ENCODE results near the gene ERAS.

Gene ERAS, protein sequence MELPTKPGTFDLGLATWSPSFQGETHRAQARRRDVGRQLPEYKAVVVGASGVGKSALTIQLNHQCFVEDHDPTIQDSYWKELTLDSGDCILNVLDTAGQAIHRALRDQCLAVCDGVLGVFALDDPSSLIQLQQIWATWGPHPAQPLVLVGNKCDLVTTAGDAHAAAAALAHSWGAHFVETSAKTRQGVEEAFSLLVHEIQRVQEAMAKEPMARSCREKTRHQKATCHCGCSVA

DNA sequence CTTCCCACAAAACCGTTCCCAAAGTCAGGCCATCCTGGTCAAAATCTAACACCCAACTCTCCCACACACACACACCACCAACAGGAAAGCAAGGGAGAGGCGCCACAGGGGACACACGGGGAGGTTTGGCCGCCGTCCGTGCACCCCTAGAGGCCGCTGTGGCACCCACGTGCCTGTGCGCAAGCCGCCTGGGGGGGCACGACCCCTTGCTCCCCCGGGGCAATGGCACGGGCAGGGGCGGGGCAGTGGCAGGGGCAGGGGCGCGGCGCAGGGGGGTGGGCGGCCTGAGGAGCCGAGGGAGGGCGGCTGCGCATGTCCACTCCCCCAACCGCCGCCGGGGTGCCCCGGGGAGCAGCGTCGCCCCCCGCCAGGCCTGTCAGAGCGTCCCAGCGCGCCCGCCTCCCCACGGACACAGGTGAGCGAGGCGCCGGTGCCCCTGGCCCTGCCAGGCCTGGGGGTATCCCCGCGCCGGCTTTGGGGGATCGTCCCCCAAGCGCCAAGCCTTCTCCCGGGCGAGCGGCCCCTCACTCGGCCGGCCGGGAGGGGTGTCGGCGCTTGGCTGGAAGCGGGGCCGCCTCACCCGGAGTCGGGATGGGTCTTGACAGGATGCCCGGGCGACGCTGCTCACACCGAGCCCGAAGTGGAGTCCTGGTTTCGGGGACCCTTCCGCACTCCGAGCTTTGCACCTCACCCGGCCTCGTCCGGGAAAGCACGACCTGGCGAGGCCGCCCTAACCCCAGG lies at the start of gene ERAS:
Gene ERAS (plus strand): TSS at position 379 of the 741 bp plus-strand sequence. CDS start 2,611 bp downstream, outside the sequence.
- DNase-seq = no peak

DNA sequence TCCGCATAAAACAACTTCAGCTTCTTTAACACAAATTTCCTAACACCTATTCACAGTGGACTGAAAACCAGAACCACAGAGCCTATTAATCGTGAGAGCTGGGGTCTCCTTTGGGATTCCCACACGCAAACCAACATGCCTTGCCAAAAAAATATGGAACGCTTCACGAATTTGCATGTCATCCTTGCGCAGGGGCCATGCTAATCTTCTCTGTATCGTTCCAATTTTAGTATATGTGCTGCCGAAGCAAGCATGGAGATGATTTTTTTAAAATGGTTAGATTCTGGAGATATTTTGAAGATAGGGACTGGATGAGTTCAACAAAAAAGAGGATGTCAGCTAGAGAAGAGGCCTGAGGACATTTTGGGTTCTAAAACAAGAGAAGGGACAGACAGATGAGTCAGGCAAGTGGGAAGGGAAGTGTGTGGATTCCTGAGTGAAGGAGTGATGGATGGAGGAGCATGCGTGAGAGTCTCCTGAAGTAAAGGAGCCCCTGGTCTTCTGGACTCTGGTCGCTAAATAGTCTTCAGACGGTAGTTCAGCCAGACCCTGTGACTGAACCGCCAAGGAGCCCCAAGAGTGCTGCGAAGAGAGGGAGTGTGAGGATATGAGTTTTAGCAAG lies 49.4 kb upstream of the ERAS start:
- DNase-seq = no peak

DNA sequence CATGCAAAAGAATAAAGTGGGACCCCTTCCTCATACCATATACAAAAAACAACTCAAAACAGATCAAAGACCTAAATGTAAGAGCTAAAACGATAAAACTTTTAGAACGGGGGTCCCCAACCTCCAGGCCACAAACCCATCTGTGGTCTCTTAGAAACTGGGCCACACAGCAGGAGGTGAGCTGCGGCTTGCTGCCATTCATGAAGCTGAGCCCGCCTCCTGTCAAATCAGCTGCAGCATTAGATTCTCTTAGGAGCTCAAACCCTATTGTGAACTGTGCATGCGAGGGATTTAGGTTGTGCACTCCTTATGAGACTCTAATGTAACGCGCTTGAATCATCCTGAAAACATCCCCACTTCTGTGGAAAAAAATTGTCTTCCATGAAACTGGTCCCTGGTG lies 46.9 kb upstream of the ERAS start:
- DNase-seq = no peak

DNA sequence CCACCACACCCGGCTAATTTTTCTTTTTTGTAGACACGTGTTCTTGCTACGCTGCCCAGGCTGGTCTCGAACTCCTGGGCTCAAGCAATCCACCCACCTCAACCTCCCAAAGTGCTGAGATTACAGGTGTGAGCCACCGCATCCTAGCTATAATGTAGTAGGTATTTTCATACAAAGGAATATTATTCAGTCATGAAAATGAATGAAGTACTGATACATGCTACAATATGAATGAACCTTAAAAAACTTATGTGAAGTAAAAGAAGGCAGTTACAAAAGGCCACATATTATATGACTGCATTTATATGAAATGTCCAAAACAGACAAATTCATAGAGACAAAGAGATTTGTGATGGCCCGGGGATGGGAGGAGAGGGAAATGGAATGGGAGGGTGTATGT lies 44.6 kb upstream of the ERAS start:
- DNase-seq = no peak

DNA sequence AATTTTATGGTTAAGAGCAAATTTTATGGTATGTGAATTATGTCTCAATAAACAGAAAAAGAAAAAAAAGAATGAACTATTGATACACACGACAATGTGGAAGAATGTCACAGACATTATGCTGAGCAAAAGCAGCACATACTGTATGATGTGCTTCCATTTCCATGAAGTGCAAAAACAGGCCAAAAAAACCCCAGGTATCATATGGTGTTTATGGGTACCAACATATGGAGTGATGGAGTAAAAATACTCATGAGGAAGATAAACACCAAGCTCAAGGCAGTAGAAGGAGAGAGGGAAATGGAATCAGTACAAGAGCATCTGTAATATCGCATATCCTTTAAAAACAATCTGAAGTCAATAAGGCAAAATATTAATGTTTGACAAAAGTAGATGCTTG lies 44.1 kb upstream of the ERAS start:
- no peak for DNase-seq

DNA sequence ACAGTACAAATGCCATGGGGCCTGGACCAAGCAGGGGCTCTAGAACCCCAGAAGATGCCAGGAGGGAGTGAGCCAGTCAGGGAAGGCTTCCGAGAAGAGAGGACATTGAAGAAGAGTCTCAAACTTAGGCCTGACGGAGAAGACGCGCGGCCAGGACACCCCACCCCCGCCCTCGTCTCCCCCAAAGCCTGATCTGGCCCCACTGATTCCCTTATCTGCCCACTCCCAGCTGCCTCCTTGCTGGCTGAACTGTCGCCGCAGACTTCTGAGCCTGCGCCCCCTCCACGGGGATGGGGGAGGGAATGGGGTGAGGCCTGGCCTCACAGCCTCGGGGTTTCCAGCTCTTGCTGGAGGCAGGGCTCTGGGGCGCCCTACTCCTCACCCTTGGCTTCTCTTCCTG lies 43.5 kb upstream of the ERAS start:
- DNase-seq = no peak

DNA sequence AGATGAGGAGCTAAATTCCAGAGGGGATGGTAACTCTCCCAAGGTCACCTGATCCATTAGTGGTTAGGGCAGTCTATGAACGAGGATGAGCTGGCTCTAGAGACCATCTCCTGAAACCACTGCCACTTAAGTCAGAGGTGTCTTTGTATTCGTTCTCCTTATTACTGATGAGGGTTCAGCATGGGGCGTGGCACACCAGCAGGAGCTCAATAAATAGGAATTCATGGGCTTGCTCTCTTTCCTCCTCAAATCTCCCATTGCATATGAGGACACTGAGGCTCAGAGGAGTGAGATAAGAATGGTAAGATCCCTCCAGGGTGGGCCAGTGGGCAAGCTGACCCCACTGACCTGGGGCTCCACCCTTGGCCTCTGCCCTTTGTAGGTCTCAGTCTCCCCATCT lies 41.6 kb upstream of the ERAS start:
- no peak for DNase-seq

DNA sequence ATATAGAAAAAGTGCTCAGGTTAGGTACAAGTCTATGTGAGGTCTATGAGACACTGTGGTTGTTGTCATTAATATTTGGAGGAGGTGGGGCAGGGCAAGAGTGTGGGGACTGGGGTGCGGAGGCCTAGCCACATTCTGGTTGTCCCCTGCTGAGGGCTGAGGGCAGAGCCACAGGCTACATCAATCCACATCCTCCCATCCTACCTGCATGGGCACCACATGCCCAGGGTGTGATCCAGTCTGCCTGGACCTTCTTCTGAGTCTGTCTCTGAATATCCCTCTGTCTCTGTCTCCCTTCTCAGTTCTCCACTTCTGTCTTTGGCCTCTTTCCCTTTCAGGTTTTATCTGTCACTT lies 41.1 kb upstream of the ERAS start:
- no peak for DNase-seq

DNA sequence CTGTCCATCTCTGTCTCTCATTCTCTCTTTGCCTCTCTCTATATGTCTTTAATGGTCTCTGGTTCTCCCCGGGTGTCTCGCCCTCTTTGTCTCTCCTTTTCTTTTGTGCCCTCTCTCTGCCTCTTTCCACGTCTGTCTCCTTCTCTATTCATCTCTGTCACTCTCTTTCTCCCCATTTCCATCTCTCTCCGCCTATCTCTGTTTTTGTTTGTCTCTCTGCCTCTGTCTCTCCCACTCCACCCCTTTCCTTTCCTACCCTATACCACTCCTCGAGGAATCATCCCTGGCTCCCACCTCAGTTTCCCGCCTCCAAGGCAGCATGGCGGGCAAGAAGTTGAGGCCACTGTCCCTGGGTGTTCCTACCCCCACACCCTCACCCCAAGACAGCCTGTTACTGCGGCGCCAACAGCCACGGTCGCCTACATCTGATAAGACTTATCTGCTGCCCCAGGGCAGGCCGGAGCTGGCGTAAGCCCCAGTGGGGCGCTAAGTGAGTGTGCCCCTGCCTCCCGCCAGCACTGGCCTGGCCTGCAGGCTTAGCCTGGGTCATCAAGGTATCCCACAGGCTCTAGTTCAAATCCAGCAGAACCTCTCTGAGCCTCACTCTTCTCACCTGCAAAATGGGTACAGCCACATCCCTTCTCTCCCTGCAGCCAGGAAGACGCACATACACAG lies 40.6 kb upstream of the ERAS start:
- no peak for DNase-seq

DNA sequence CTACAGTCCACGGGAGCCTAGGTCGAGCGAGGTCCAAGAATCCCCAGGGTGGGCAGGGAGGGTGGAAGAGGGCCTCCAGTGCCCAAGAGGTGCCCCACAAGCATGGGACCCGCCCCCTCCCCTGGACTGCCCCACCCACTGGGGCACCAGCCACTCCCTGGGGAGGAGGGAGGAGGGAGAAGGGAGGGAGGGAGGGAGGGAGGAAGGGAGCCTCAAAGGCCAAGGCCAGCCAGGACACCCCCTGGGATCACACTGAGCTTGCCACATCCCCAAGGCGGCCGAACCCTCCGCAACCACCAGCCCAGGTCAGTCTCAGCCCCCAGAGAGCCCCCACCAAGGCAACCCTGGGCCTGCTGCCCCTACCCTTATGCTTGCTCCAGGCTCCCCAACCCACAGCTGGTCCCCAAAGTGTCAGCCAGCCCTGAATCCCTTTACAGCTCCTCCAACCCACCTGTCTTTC lies 39.9 kb upstream of the ERAS start, which contains the start of gene GATA1:
Gene GATA1 (plus strand): TSS at position 250 of the 460 bp plus-strand sequence. CDS start 4,520 bp downstream, outside the sequence.
- DNase-seq = no peak

DNA sequence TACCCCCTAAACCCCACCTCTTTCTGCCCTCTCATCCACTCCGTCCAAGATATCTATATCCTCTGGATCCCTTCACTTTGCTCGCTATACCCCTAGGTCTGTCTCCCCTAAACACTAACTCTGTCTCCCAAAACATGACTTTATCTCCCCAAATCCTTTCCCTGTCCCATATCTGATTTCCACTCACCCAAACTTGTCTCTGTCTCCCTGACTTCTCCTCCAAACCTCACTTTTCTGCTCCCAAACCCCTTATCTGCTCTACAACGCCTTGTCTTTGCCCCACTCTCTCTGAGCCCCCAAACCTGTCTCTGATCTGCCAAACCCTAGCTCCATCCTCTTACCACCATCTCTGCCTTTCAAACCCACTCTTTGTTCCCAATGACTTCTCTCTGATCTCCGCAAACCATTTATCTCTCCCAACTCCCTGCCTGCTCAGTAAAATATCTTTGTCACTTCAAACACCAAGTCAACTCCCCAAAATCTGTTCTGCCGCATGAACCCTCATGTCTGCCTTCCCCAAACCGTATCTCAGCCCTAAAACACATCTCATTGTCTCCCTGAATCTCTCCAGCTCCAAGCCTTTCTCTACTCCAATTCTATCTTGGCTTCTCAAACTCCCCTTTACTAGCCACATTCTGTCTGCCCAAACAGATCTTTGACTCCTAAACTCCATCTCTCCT lies 39.3 kb upstream of the ERAS start:
- no peak for DNase-seq

DNA sequence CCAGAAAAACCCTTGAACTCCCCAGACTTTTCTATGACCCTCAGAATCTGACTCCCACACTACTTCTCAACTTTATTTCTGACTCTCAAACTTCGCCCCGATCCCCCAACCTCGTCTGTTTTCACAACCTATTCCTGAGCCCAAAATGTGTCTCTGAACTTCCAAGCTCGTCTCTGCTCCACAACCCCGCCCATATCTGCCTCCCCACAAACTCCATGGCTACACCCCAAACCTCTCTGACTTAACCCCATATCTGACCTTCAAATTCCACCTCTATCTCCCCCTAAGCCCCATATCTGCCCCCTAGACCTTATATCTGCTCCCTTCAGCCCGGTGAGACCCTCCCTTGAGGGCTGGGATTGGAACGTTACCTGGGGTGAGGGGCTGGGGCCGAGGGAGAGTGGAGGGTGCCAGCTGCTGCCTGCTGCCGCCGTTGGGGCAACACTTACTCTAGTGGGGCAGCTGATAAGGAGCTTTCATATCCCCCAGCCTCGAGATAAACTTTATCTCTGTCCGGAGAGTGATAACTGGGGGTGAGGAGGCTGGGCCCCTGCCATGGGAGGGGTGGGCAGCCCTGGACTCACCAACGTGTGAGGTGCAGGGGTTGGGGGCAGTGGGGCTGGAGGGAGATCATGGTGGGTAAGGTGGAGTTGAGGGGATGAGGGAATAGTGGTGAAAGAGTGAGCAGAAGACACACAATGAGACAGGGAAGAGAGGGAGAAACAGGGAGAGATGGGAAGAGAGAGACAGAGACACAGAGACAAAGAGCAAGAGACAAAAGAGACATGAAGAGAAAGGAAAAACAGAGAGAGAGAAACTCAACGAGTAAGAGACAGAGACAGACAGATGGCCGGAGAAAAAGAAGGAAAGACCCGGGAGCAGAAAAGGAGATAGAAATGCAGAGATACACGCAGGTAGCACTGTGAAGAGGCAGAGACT lies 38.5 kb upstream of the ERAS start:
- no peak for DNase-seq

DNA sequence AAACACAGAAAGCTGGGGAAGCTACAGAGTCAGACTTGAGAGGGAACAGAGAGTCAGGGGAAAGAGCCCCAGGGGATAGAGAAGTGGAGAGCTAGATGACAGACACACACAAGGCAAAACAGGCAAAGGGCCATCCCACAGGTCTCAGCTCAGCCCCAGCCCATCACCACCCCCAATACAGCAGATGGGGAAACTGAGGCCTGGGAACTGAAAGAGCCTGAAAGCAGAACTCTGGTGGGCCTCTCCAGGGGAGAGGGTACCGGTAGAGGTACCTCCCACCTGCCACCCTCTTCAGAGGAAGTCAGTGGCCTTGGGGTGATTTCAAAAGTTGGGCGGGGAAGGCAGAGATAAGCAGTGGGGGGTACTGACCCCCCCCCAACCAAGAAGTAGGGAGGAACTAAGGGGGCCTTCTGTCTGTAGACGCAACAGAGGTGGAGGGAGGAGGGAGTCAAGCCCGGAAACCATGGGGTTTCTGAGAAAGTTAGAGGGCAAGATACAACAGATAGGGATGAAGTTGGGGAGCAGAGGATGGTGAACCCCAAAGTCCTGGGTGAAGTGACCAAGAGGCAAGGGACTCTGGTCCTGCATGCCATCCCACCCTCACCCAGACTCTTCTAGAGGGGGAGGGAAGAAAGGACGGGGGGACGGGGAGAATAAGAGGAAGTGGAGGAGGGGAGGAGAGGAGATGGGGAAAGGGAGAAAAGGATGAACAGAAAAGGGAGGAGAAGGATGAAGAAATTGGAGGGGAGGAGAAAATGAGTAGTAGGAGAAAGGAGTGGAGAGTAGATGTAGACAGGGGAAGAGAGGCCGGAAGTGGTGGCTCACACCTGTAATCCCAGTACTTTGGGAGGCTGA lies 36.7 kb upstream of the ERAS start:
- DNase-seq = no peak

DNA sequence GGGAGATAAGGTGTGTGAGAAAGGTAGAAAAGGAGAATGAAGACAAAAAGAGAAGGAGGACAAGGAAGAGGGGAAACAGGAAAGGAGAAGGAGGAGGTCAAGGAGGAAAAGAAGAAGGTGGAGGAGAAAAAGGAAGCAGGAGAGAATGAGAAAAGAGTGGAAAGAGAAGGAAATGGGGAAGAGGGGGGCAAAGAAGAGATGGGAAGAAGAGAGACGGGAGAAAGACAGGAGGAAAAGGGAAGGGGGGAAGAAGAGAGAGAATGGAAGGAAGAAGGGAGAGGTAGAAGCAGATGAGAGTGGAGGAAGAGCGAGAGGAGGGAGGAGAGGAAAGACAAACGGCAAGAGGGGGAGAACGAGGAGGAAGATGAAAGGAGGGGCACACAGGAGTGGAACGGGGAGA lies 35.8 kb upstream of the ERAS start:
- no peak for DNase-seq

DNA sequence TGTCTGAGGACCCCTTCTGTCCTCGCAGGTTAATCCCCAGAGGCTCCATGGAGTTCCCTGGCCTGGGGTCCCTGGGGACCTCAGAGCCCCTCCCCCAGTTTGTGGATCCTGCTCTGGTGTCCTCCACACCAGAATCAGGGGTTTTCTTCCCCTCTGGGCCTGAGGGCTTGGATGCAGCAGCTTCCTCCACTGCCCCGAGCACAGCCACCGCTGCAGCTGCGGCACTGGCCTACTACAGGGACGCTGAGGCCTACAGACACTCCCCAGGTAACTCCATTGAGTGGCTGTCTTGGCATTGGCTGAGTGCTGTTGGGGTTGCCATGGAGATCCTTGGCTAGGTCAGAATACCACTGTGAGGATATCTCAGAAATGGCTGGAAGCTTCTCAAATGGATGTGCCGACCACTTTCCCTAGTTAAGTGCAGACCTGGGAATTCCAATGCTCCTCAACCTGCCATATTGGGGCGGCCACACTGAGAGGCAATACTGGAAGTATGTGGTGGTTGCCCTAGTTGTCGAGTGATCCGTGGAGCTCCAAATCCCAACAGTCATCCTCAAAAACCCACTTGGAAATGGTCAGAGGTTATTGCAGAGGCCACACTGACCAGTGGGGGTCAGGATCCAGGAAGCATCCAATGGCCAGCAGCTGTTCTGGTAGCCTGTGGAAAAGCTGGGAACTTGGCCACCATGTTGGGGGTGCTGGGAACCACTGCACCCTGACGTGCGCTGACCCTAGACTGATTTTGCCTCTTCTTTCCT lies 35.1 kb upstream of the ERAS start:
- no peak for DNase-seq

DNA sequence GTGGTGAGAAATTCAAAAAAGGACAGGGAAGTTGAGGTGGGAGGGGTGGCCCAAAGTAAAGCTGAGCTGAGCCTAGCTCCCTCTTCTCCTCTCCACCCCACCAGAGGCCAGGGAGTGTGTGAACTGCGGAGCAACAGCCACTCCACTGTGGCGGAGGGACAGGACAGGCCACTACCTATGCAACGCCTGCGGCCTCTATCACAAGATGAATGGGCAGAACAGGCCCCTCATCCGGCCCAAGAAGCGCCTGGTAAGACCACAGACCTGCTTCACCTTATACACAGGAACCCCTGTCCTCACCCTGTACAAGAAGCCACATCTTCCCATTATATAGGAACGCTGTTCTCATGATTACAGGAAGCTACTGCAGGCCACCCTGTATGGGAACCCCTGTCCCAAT lies 34.1 kb upstream of the ERAS start:
- no peak for DNase-seq

DNA sequence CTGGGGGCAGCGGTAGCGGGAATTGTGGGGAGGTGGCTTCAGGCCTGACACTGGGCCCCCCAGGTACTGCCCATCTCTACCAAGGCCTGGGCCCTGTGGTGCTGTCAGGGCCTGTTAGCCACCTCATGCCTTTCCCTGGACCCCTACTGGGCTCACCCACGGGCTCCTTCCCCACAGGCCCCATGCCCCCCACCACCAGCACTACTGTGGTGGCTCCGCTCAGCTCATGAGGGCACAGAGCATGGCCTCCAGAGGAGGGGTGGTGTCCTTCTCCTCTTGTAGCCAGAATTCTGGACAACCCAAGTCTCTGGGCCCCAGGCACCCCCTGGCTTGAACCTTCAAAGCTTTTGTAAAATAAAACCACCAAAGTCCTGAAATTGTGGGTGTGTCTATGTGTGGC lies 32.4 kb upstream of the ERAS start:
- no peak for DNase-seq

DNA sequence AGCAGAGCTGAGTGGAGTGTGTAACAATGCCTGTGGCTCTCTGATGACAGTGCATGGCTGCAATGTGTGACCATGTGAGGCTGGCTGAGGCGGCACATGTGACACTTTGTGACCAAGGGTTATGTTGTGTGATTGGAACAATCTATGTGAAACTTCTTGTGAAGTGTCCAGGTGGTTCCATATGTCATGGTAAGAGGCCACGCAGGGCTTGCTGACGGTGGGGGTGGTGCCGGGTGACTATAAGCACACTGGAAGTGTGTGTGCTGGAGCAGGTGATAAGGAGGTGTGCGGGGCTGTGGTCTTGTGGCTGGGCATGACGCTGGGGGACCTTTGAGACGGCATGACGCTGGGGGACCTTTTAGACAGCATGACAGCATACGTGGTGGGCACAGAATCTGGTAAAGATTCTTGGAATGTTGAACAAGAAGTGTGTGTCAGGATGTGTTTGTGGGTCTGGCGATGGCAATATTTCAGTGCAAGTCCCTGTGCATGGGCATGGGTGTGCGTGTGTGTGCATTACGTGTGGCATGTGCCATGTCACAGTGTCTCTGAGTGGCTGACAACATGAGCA lies 31.9 kb upstream of the ERAS start:
- DNase-seq = no peak

DNA sequence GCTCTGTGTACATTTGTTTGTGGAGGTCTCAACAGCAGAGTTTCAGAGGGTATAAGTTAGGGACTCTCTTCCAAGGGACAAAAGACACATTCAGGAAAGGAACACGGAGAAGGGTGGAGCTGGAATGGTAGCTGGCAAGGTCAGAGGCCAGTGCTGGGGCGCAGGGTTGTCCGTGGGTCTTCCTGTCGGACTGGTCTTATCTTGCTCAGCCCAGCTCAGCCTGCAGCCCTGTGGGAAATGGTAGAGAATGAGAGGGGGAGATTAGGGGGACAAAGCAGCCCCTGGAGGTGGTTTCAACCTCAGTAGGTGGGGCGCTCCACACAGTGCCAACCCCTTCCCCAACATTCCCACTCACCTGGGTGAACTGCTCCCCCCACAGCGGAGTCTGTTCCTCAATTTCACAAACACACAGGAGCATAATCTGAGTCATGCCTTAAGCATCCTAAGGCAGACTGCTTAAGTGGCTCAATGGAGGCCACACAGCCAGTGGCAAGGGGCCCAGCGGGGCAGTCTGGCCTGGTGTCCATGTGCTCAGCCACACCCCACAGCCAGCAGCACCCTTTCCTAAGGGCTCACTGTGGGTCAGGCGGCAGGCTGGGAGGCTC lies 31.3 kb upstream of the ERAS start:
- no peak for DNase-seq
